Smooth muscle cell (in vitro differentiated cells): Measurements from ENCODE around the gene NGFR. TPM values are rescaled to one million over a fixed set of nuclear protein-coding genes. Genes with fewer than 3 reads are reported as not detected.

Experiments used
- DNase-seq: peaks from one replicate; lab custom pipeline; 2025; ENCODE audit not compliant: unreplicated experiment; lab: John Stamatoyannopoulos, UW
- H2AFZ ChIP-seq: fragments of 200-600 bp; sonication (generic); 2 replicates; pipeline ENCODE4 v1.6.0; 2016; ENCODE audit warnings: antibody characterized with exemption, low read depth, mild to moderate bottlenecking
- H3F3A ChIP-seq: fragments of 200-600 bp; sonication (generic); 2 replicates; pipeline ENCODE4 v1.6.0; 2017; ENCODE audit warnings: antibody characterized with exemption, low read depth
- H3K27ac ChIP-seq: fragments of 200-600 bp; sonication (generic); 2 replicates; pipeline ENCODE4 v1.5.1; 2016; ENCODE audit warnings: low read depth, mild to moderate bottlenecking
- H3K27me3 ChIP-seq: fragments of 200-600 bp; sonication (generic); 2 replicates; pipeline ENCODE4 v1.6.1; 2016; ENCODE audit warnings: low read depth, mild to moderate bottlenecking
- H3K36me3 ChIP-seq: fragments of 200-600 bp; sonication (generic); 2 replicates; pipeline ENCODE4 v1.5.1; 2016; ENCODE audit warnings: low read depth
- H3K4me1 ChIP-seq: fragments of 200-600 bp; sonication (generic); 2 replicates; pipeline ENCODE4 v1.5.1; 2016; ENCODE audit warnings: low read depth
- H3K4me2 ChIP-seq: fragments of 200-600 bp; sonication (generic); 2 replicates; pipeline ENCODE4 v1.6.0; 2016; ENCODE audit warnings: mild to moderate bottlenecking
- H3K4me3 ChIP-seq: fragments of 200-600 bp; sonication (generic); 2 replicates; pipeline ENCODE4 v1.5.1; 2016; ENCODE audit warnings: mild to moderate bottlenecking
- H3K79me2 ChIP-seq: fragments of 200-600 bp; sonication (generic); 2 replicates; pipeline ENCODE4 v1.6.0; 2016; ENCODE audit warnings: low read depth, mild to moderate bottlenecking
- H3K9ac ChIP-seq: fragments of 200-600 bp; sonication (generic); 2 replicates; pipeline ENCODE4 v1.6.0; 2016; ENCODE audit warnings: low read depth
- H3K9me3 ChIP-seq: fragments of 200-600 bp; sonication (generic); replicated peaks from 2 replicates; pipeline ENCODE4 v1.5.1; 2016; ENCODE audit warnings: low read depth
- H4K20me1 ChIP-seq: fragments of 200-600 bp; sonication (generic); 2 replicates; pipeline ENCODE4 v1.6.0; 2016; ENCODE audit warnings: low read depth
- WGBS: methylation state at CpG from one replicate; pipeline ENCODE4 v1.1.7; 2016; ENCODE audit warnings: low lambda C conversion rate; 5-methylcytosine and 5-hydroxymethylcytosine counted together
- polyA plus RNA-seq: library from polyadenylated mRNA; unstranded; fragments of >200 nt; fragmentation: Nextera tagmentation; extraction: Ambion mirVana; gene quantifications from 2 replicates; pipeline ENCODE4 v1.2.1, GENCODE V29; 2016
- total RNA-seq: library from RNA; depleted of rRNA; stranded (reverse); fragments of >200 nt; gene quantifications from 2 replicates; pipeline ENCODE4 v1.2.3, GENCODE V29; 2014
- TF ChIP-seq, protein P1 (sequence below): fragments of 200-600 bp; sonication (generic); IDR thresholded peaks from 2 replicates; pipeline ENCODE4 v1.5.1; 2017; ENCODE audit warnings: borderline replicate concordance, mild to moderate bottlenecking, antibody characterized with exemption; ENCODE audit not compliant: insufficient read depth, poor library complexity, severe bottlenecking

Gene NGFR
- total and polyA plus RNA-seq, 2 experiments from 2014 or later = 2.4 to 2.5 TPM

- no peak overlapping the region for H3K4me2 ChIP-seq
- TF ChIP-seq, protein P1, sequence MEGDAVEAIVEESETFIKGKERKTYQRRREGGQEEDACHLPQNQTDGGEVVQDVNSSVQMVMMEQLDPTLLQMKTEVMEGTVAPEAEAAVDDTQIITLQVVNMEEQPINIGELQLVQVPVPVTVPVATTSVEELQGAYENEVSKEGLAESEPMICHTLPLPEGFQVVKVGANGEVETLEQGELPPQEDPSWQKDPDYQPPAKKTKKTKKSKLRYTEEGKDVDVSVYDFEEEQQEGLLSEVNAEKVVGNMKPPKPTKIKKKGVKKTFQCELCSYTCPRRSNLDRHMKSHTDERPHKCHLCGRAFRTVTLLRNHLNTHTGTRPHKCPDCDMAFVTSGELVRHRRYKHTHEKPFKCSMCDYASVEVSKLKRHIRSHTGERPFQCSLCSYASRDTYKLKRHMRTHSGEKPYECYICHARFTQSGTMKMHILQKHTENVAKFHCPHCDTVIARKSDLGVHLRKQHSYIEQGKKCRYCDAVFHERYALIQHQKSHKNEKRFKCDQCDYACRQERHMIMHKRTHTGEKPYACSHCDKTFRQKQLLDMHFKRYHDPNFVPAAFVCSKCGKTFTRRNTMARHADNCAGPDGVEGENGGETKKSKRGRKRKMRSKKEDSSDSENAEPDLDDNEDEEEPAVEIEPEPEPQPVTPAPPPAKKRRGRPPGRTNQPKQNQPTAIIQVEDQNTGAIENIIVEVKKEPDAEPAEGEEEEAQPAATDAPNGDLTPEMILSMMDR = no peak
- no peaks in the 10 kb centered on the region for H3K27me3 ChIP-seq
- no peak overlapping the region for H3K9ac ChIP-seq
- peaks cover 7% of the 10 kb centered on the region for H3K4me1 ChIP-seq
- H3F3A ChIP-seq = no peaks in the 10 kb centered on the region
- no peaks in the 10 kb centered on the region for H3K9me3 ChIP-seq
- H4K20me1 ChIP-seq = no peaks in the 10 kb centered on the region
- no peaks in the 10 kb centered on the region for H3K36me3 ChIP-seq
- WGBS = 90% methylated on average over 26 of the region's 27 CpGs
- H3K79me2 ChIP-seq = no peaks in the 10 kb centered on the region
- no peak overlapping the region for H2AFZ ChIP-seq
- no peak overlapping the region for H3K4me3 ChIP-seq
- DNase-seq = no peak
- no peak overlapping the region for H3K27ac ChIP-seq
Measured at GRCh38 chr17:49552070-49552751, 57.1 kb downstream of the NGFR start.

DNA sequence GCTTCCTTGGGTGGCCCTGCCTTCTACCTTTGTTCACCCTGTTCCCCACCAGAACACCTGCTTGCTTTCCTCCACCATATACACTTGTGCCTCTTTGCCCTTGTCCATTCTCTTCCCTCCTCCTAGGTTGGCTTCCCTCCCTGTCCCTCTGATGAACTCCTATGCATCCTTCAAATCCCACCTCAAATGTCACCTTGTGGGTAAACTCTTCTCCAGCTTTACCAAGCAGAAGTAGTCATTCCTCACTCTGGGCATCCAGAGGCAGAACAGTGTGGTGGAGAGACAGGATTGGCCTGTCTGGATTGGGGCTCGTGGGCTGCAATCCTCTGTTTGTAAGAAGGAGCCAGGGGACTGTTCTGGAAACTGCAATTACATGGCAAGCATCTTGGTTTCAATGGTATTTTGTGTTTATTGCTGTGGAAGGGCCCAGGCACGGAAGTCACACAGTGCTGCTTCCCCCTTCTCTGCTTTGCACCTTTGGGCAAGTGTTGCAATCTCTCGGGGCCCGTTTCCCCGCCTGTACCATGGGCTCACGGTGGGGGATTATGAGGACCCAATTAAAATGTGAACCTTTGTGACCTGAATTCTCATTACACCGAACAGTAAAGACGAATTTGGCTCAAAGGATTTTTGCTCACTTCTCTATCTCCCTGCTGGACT, 58.7 kb downstream of the NGFR start:
- no peak overlapping the region for H3K4me2 ChIP-seq

GRCh38 chr17:49554694-49555494, 59.8 kb downstream of the NGFR start:
- WGBS = 95% methylated on average over 14 of the region's 14 CpGs
- H3K4me3 ChIP-seq = no peak overlapping the region
- TF ChIP-seq, protein P1 = no peak

More for the DNA sequence above, 58.7 kb downstream of the NGFR start:
- Histone ChIP-seq H3F3A (no peaks in the 10 kb centered on the region), H2AFZ (no peak overlapping the region), H3K36me3 (no peaks in the 10 kb centered on the region), H3K4me1 (no peaks in the 10 kb centered on the region), H3K27me3 (peaks cover 4% of the 10 kb centered on the region), H3K9me3 (no peaks in the 10 kb centered on the region), H3K4me3 (no peak overlapping the region), H3K9ac (no peak overlapping the region), H3K79me2 (no peaks in the 10 kb centered on the region), H4K20me1 (no peaks in the 10 kb centered on the region), H3K27ac (no peak overlapping the region)
- 75% methylated on average over 8 of the region's 8 CpGs for WGBS
- TF ChIP-seq, protein P1 = no peak
- DNase-seq = no peak

More at GRCh38 chr17:49554694-49555494, 59.8 kb downstream of the NGFR start:
- Histone ChIP-seq H3K79me2 (no peaks in the 10 kb centered on the region), H3K9me3 (no peaks in the 10 kb centered on the region), H3K9ac (no peak overlapping the region), H3K27me3 (peaks cover 5% of the 10 kb centered on the region), H3K4me1 (no peaks in the 10 kb centered on the region), H3F3A (no peaks in the 10 kb centered on the region), H3K4me2 (no peak overlapping the region), H2AFZ (no peak overlapping the region), H3K27ac (no peak overlapping the region), H3K36me3 (no peaks in the 10 kb centered on the region), H4K20me1 (no peaks in the 10 kb centered on the region)
- DNase-seq = no peak
